Measurements from ENCODE around the gene TSC22D3.

The TSC22D3 gene

GRCh38 chrX:107773206-107773605 is 2.4 kb downstream of the TSC22D3 start:
- no peak for DNase-seq (ENCODE audit: low spot score)
- no peak overlapping the region for H3K27ac ChIP-seq

DNA sequence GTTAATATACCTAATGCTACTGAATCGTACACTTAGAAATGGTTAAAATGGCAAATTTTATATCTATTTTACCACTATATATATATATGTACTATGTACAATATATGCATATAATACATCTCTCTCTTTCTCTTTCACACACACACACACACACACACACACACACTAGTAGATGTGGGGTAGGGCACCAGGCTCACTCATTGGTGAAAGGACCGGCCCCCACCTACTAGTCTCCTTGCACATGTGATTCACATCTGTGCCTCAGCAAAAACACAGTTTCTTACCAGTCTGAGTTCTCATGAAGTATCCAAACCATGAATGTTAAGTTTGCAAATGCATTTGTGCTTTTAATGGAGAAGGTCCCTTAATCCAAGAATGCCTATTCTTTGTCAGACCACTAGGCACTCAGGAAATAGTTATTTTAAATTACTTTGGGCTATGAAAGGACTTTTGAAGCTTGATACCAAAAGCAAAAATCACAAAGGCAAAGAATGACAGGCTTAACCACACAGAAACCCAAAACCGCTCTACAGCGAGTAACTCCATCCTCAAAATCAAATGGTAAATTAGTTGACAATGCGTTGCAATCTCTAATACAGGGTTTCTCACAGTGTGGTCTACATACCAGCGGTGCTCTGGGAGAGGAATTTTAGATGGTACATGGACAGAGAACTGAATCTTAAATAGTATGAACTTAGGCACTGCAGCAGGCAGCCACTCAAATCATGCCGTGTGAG is 5.8 kb downstream of the TSC22D3 start:
- TF ChIP-seq, protein P1, sequence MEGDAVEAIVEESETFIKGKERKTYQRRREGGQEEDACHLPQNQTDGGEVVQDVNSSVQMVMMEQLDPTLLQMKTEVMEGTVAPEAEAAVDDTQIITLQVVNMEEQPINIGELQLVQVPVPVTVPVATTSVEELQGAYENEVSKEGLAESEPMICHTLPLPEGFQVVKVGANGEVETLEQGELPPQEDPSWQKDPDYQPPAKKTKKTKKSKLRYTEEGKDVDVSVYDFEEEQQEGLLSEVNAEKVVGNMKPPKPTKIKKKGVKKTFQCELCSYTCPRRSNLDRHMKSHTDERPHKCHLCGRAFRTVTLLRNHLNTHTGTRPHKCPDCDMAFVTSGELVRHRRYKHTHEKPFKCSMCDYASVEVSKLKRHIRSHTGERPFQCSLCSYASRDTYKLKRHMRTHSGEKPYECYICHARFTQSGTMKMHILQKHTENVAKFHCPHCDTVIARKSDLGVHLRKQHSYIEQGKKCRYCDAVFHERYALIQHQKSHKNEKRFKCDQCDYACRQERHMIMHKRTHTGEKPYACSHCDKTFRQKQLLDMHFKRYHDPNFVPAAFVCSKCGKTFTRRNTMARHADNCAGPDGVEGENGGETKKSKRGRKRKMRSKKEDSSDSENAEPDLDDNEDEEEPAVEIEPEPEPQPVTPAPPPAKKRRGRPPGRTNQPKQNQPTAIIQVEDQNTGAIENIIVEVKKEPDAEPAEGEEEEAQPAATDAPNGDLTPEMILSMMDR (IDR thresholded peaks at IDR 0.05), result no peak
- DNase-seq (ENCODE audit: low spot score), result no peak
- no peak overlapping the region for H3K27ac ChIP-seq
- no peak overlapping the region for H3K4me3 ChIP-seq

More at GRCh38 chrX:107773206-107773605, 2.4 kb downstream of the TSC22D3 start:
- TF ChIP-seq, protein P1 (IDR thresholded peaks at IDR 0.05), result no peak
- peak overlapping the region; percentile 69 for H3K4me3 ChIP-seq

GRCh38 chrX:107768051-107768450 is 7.5 kb downstream of the TSC22D3 start:
- no peak overlapping the region for H3K4me3 ChIP-seq
- TF ChIP-seq, protein P1 (IDR thresholded peaks at IDR 0.05), result no peak
- H3K27ac ChIP-seq, result no peak overlapping the region
- no peak for DNase-seq (ENCODE audit: low spot score)

DNA sequence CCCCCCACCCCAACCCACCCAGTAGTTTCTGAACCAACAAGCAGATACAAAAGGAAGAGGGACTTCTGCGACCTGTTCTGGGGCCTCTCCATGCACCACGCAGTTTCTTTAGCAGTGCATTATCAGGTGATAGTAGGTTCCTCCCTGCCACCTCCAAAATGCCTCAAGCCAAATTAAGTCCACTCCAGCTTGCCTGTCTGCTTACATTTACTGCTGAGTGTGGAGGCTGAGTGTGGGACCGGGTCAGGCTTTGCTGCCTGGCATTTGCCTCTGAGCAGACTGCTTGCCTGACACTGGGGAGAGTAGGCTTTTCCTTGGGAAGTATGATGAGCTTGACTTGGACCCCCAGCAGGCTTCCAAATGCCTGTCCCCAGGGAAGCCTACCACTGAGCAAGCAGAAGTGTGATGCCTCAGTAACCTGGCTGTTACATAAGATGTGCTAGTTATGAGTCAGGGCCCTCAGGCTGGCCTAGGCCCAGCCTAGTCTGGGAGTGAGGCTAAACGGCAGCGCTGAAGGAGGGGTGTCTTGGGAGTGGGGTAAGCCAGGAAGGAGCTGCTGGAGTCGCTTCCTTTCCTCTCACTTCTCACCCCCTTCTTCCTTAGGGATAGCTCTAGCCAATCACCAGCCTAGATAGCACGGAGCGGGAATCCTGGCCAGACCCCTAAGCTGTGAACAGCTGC is 9.0 kb downstream of the TSC22D3 start:
- Histone ChIP-seq H3K4me3 (no peak overlapping the region), H3K27ac (peak overlapping the region in 1 of 2 donors; percentile 57)
- TF ChIP-seq, protein P1 (IDR thresholded peaks at IDR 0.05), result no peak
- no peak for DNase-seq (ENCODE audit: low spot score)

DNA sequence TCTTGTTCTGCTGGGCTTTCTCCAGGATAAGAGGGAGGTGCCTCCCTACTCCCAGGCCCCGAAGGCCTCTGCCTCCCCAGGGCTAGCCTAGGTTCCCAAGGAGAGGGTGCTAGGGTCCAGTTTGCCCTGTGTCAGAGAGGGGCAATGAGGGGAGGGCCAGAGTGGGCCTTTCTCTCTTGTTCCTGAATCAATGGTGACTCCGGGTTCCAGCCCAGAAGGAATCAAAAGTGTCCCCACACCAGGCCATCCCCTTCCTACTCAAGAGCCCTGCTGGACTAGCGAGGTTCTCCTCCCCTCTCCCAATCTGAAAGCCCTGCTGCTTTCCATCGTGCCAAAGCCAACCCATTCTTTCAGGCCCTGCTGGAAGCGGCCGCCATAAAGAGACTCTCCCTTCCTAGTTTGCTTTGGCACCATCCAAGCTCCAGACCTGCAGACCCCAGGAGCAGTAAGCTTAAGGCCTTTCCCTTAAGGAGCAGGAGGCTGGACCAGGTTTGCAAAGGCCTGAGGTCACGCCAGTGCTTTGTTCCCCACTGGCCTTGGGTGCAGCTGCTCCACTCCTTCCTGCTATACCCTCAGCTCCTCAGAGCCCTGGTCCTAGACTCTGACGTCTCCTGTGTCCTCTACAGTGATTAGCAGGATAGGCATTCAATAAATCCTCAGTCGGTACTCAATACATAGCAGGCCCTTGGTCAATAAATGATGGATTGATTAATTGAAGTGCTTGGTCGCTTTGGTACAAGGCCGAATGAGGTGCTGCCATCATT is 10.6 kb downstream of the TSC22D3 start:
- no peak for DNase-seq (ENCODE audit: low spot score)
- TF ChIP-seq, protein P1 (IDR thresholded peaks at IDR 0.05), result no peak
- H3K27ac ChIP-seq, result no peak overlapping the region
- H3K4me3 ChIP-seq, result no peak overlapping the region

DNA sequence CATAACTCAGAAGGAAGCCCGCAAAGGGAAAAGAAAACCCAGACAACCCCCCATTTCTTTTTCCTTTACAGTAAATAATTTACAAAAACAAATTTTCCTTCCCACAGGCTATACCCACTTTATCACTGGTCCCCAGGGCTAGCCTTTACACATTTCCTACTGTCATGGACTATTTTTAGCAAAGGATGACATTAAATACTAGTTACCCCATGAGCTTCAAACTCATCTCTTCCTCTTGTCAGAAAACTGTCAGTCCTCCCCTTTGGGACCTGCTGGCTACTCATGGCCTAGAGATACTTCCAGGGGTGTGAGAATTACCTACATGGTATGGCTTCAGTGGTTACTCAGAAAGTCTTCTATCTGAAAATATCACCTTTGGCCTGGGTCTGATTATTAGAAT is 11.9 kb downstream of the TSC22D3 start:
- H3K27ac ChIP-seq, result no peak overlapping the region
- TF ChIP-seq, protein P1 (IDR thresholded peaks at IDR 0.05), result no peak
- DNase-seq (ENCODE audit: low spot score), result no peak
- H3K4me3 ChIP-seq, result no peak overlapping the region
